PC-3 (cell line): ENCODE measurements around the gene SOX1. TPM values are rescaled to one million over a fixed set of nuclear protein-coding genes. Genes with fewer than 3 reads are reported as not detected.

ENCODE experiments used
- ATAC-seq: fragments of 200-7000 bp; cut with Tn5 transposase; 2 replicates; pipeline ENCODE4 v1.9.1; 2020; ENCODE audit warnings: mild to moderate bottlenecking, moderate library complexity
- BruUV-seq: library from RNA; stranded (reverse); fragments of 400-500 nt; replicated peaks from 2 replicates; lab custom pipeline; 2021; lab: Mats Ljungman, UMichigan
- CTCF ChIA-PET: fragments of 300-600 bp; sonication (Branson Sonifier 250); formaldehyde crosslinking; loops from one replicate; lab custom pipeline; 2022; ENCODE audit warnings: antibody characterized with exemption; lab: Charles Lee
- POLR2A ChIA-PET: fragments of 300-600 bp; sonication (Branson Sonifier 250); formaldehyde crosslinking; loops from one replicate; lab custom pipeline; 2022; ENCODE audit warnings: antibody characterized with exemption; ENCODE audit not compliant: unreplicated experiment; lab: Charles Lee
- DNase-seq: peaks from one replicate; pipeline ENCODE4 v3.0.0-alpha.2; 2015
- H2AFZ ChIP-seq: fragments of 300-600 bp; sonication (generic); 2 replicates; pipeline ENCODE4 v1.6.0; 2016; ENCODE audit warnings: antibody characterized with exemption, low read length
- H3F3A ChIP-seq: fragments of 300-600 bp; sonication (generic); one replicate; pipeline ENCODE4 v1.6.0; 2017; ENCODE audit warnings: antibody characterized with exemption, low read length, control low read depth, mild to moderate bottlenecking; ENCODE audit not compliant: unreplicated experiment
- H3K27ac ChIP-seq: fragments of 300-600 bp; sonication (generic); 2 replicates; pipeline ENCODE4 v1.5.1; 2016; ENCODE audit warnings: mild to moderate bottlenecking, low read length
- H3K27me3 ChIP-seq: fragments of 300-600 bp; sonication (generic); 2 replicates; pipeline ENCODE4 v1.6.1; 2016; ENCODE audit warnings: low read length, mixed read lengths
- H3K36me3 ChIP-seq: fragments of 300-600 bp; sonication (generic); 2 replicates; pipeline ENCODE4 v1.6.1; 2016; ENCODE audit warnings: low read depth, mixed run types, low read length, mixed read lengths
- H3K4me1 ChIP-seq: fragments of 300-600 bp; sonication (generic); 2 replicates; pipeline ENCODE4 v1.5.1; 2016; ENCODE audit warnings: low read length; ENCODE audit not compliant: insufficient read depth
- H3K4me2 ChIP-seq: fragments of 300-600 bp; sonication (generic); 2 replicates; pipeline ENCODE4 v1.6.0; 2016; ENCODE audit warnings: low read length
- H3K4me3 ChIP-seq: fragments of 300-600 bp; sonication (generic); 2 replicates; pipeline ENCODE4 v1.5.1; 2016; ENCODE audit warnings: mild to moderate bottlenecking, low read length, mixed read lengths
- H3K79me2 ChIP-seq: fragments of 300-600 bp; sonication (generic); 2 replicates; pipeline ENCODE4 v1.6.1; 2017; ENCODE audit warnings: low read length, mixed read lengths
- H3K9ac ChIP-seq: fragments of 300-600 bp; sonication (generic); 2 replicates; pipeline ENCODE4 v1.6.0; 2016; ENCODE audit warnings: mild to moderate bottlenecking, low read length
- H3K9me2 ChIP-seq: fragments of 300-600 bp; sonication (generic); replicated peaks from 2 replicates; pipeline ENCODE4 v1.6.1; 2016; ENCODE audit warnings: mixed run types, low read length, mixed read lengths
- H3K9me3 ChIP-seq: fragments of 300-600 bp; sonication (generic); 2 replicates; pipeline ENCODE4 v1.6.1; 2016; ENCODE audit warnings: low read length, mixed read lengths
- H4K20me1 ChIP-seq: fragments of 300-600 bp; sonication (generic); 2 replicates; pipeline ENCODE4 v1.6.1; 2016; ENCODE audit warnings: low read length, mixed read lengths
- CTCF ChIP-seq: fragments of 300-600 bp; sonication (generic); conservative IDR thresholded peaks from 2 replicates; pipeline ENCODE4 v1.5.1; 2017; ENCODE audit warnings: antibody characterized with exemption, low read depth, mild to moderate bottlenecking, low read length
- EZH2 ChIP-seq: fragments of 300-600 bp; sonication (generic); IDR thresholded peaks from one replicate; pipeline ENCODE4 v1.6.1; 2017; ENCODE audit warnings: antibody characterized with exemption, mild to moderate bottlenecking, low read length; ENCODE audit not compliant: unreplicated experiment
- EZH2phosphoT487 ChIP-seq: fragments of 300-600 bp; sonication (generic); IDR thresholded peaks from 2 replicates; pipeline ENCODE4 v1.6.1; 2018; ENCODE audit warnings: mild to moderate bottlenecking, antibody characterized with exemption, low read length, borderline replicate concordance
- intact Hi-C: fragments of 100-400 bp; cut with micrococcal nuclease; formaldehyde crosslinking; loops from 2 replicates; pipeline ENCODE4 v1.9.0; 2023
- total RNA-seq: library from RNA; depleted of rRNA; stranded (reverse); fragments of >200 nt; gene quantifications from 2 replicates; pipeline ENCODE4 v1.2.3, GENCODE V29; 2014

Gene SOX1
- total RNA-seq, 1 experiment from 2014 or later = not detected

DNA sequence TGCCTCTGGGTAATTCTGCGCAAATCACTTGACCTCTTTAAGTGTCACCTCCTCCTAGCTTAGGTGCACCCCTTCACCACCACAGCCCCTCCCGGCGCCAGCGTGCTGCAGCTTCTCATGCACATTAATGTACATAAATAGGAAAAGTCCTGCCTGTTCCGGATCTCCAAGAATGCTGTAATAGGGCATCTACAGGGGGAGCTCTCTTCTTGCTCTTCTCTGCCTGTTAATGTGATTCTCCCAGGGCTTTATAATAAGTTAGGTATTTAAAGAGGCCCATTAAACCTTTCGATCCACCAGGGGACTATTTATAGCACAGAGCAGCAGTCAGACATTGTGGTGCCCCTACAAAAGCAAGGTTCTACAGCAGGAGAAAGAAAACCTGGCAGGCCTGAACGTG lies 35.3 kb downstream of the SOX1 start:
- Histone ChIP-seq H3K79me2 (no peaks in the 10 kb centered on the region), H3K36me3 (no peaks in the 10 kb centered on the region), H3F3A (no peaks in the 10 kb centered on the region), H3K9me2 (no peaks in the 10 kb centered on the region), H3K4me3 (no peak overlapping the region), H3K4me1 (no peaks in the 10 kb centered on the region), H3K9me3 (no peaks in the 10 kb centered on the region), H3K27me3 (no peaks in the 10 kb centered on the region), H3K27ac (no peak overlapping the region), H3K4me2 (no peak overlapping the region), H4K20me1 (no peaks in the 10 kb centered on the region), H2AFZ (no peak overlapping the region), H3K9ac (no peak overlapping the region)
- ATAC-seq (no peak), DNase-seq (peak; percentile 6)
- TF ChIP-seq EZH2 = no peak
- TF ChIP-seq EZH2phosphoT487 = no peak
- TF ChIP-seq CTCF = no peak; the same call in 1 of the 2 replicates
- ChIA-PET POLR2A (no interaction called here), CTCF (interaction anchor here (0.7 kb wide), 1 partner anchor 261 kb away, joined by 3 read pairs; no protein-coding TSS in a partner anchor)
- intact Hi-C loops = no loop called here
- BruUV-seq = no TSS peak

- no peaks in the 10 kb centered on the region for H3K27me3 ChIP-seq
- no TSS peak for BruUV-seq
Measured at GRCh38 chr13:112103260-112103838, 36.4 kb downstream of the SOX1 start.

More at GRCh38 chr13:112103260-112103838, 36.4 kb downstream of the SOX1 start:
- ChIA-PET POLR2A (no interaction called here), CTCF (no interaction called here)
- H3K79me2 ChIP-seq = no peaks in the 10 kb centered on the region
- no peak overlapping the region for H3K9ac ChIP-seq
- H3K36me3 ChIP-seq = no peaks in the 10 kb centered on the region
- no peak overlapping the region for H3K4me3 ChIP-seq
- no peaks in the 10 kb centered on the region for H3K9me3 ChIP-seq
- H3K9me2 ChIP-seq = no peaks in the 10 kb centered on the region
- TF ChIP-seq CTCF = no peak
- TF ChIP-seq EZH2 = no peak
- no peak for TF ChIP-seq EZH2phosphoT487
- no peak overlapping the region for H2AFZ ChIP-seq
- H3K4me1 ChIP-seq = no peaks in the 10 kb centered on the region
- no peak for ATAC-seq
- no peak overlapping the region for H3K4me2 ChIP-seq
- no peaks in the 10 kb centered on the region for H4K20me1 ChIP-seq
- no peak for DNase-seq
- H3K27ac ChIP-seq = no peak overlapping the region
- no peaks in the 10 kb centered on the region for H3F3A ChIP-seq
- intact Hi-C loops = no loop called here
